Endothelial cell of umbilical vein (primary cell): ENCODE data around the gene EML6. TPM values are rescaled to one million over a fixed set of nuclear protein-coding genes. Genes with fewer than 3 reads are reported as not detected.

Source experiments
- BruUV-seq: library from RNA; stranded (reverse); fragments of 400-500 nt; replicated peaks from 2 replicates; lab custom pipeline; 2021; lab: Mats Ljungman, UMichigan
- CTCF ChIA-PET: fragments of 300-600, 350-600 bp; sonication (Branson Sonifier 250); formaldehyde crosslinking; loops from one replicate; lab custom pipeline; 2021; ENCODE audit warnings: antibody characterized with exemption, inconsistent platforms; lab: Charles Lee
- POLR2A ChIA-PET: fragments of 300-600, 350-600 bp; sonication (Branson Sonifier 250); formaldehyde crosslinking; loops from one replicate; lab custom pipeline; 2021; ENCODE audit warnings: antibody characterized with exemption, inconsistent platforms; lab: Charles Lee
- DNase-seq: peaks from one replicate; pipeline ENCODE4 v3.0.0-alpha.2; 2011; ENCODE audit warnings: low read depth, low spot score
- FAIRE-seq: peaks from 2 replicates; lab custom pipeline; 2011; peaks lifted over from hg19 to GRCh38; lab: Jason Lieb, UNC
- H2AFZ ChIP-seq: 2 replicates; pipeline ENCODE4 v1.6.0; 2012; ENCODE audit warnings: low read depth, low read length, control low read depth, inconsistent platforms
- H3K27ac ChIP-seq: 2 replicates; pipeline ENCODE4 v1.5.1; 2011; ENCODE audit warnings: low read depth, mild to moderate bottlenecking, control low read depth, low read length, moderate library complexity; ENCODE audit not compliant: insufficient read depth
- H3K27me3 ChIP-seq, 2 experiments: 2 replicates each; pipeline versions ENCODE4 v1.6.0 to v1.6.1; 2011; ENCODE audit warnings: low read length in 2 of 2, mixed read lengths in 1 of 2; ENCODE audit not compliant: control insufficient read depth in 2 of 2, insufficient read depth in 2 of 2
- H3K36me3 ChIP-seq, 2 experiments: 2 replicates in 1 of 2; 3 replicates in 1 of 2; pipeline ENCODE4 v1.5.1; 2011; ENCODE audit warnings: low read length in 2 of 2, mild to moderate bottlenecking in 1 of 2, moderate library complexity in 1 of 2; ENCODE audit not compliant: control insufficient read depth in 2 of 2, insufficient read depth in 2 of 2; ENCODE audit errors: extremely low read depth in 1 of 2
- H3K4me1 ChIP-seq: 3 replicates; pipeline ENCODE4 v1.5.1; 2011; ENCODE audit warnings: mild to moderate bottlenecking, low read length; ENCODE audit not compliant: control insufficient read depth, insufficient read depth; ENCODE audit errors: extremely low read depth
- H3K4me2 ChIP-seq: 2 replicates; pipeline ENCODE4 v1.6.1; 2011; ENCODE audit warnings: low read length, control low read depth, mixed read lengths; ENCODE audit not compliant: insufficient read depth
- H3K4me3 ChIP-seq, 3 experiments: fragments of 200-600 bp in 1 of 3; sonication (generic), shearing (Covaris generic) in 1 of 3; replicated peaks in 1 of 3; 2 replicates each; pipeline ENCODE4 v1.5.1; 2011 to 2016; ENCODE audit warnings: control low read depth in 3 of 3, low read length in 3 of 3, mild to moderate bottlenecking in 2 of 3, inconsistent platforms in 1 of 3, low read depth in 1 of 3, moderate library complexity in 1 of 3; ENCODE audit not compliant: insufficient read depth in 1 of 3
- H3K79me2 ChIP-seq: 2 replicates; pipeline ENCODE4 v1.6.0; 2012; ENCODE audit warnings: low read length, inconsistent platforms; ENCODE audit not compliant: control insufficient read depth, insufficient read depth
- H3K9ac ChIP-seq: replicated peaks from 2 replicates; pipeline ENCODE3; 2011; ENCODE audit warnings: low read length, control low read depth; ENCODE audit not compliant: insufficient read depth; ENCODE audit errors: extremely low read depth
- H3K9me1 ChIP-seq: replicated peaks from 3 replicates; pipeline ENCODE4 v1.6.0; 2011; ENCODE audit warnings: mild to moderate bottlenecking, low read length; ENCODE audit not compliant: control insufficient read depth, insufficient read depth; ENCODE audit errors: extremely low read depth
- H3K9me3 ChIP-seq: replicated peaks from 2 replicates; pipeline ENCODE4 v1.5.1; 2012; ENCODE audit warnings: low read length, inconsistent platforms; ENCODE audit not compliant: control insufficient read depth, insufficient read depth
- H4K20me1 ChIP-seq: replicated peaks from 2 replicates; pipeline ENCODE3; 2011; ENCODE audit warnings: mild to moderate bottlenecking, low read length; ENCODE audit not compliant: control insufficient read depth, insufficient read depth; ENCODE audit errors: extremely low read depth
- CTCF ChIP-seq, 2 donors: IDR thresholded peaks; 1 replicate in 1 of 2; 2 replicates in 1 of 2; pipeline ENCODE4 v1.5.1; 2011; ENCODE audit warnings: low read length in 2 of 2, mild to moderate bottlenecking in 2 of 2, moderate library complexity in 2 of 2, control low read depth in 1 of 2, inconsistent platforms in 1 of 2, low read depth in 1 of 2; ENCODE audit not compliant: insufficient read depth in 1 of 2; ENCODE audit errors: extremely low read depth in 1 of 2
- EZH2 ChIP-seq: IDR thresholded peaks from 2 replicates; pipeline ENCODE4 v1.6.1; 2012; ENCODE audit warnings: borderline replicate concordance, low read depth, mild to moderate bottlenecking, moderate library complexity, low read length, inconsistent platforms; ENCODE audit not compliant: severe bottlenecking
- FOS ChIP-seq: IDR thresholded peaks from 2 replicates; pipeline ENCODE4 v1.6.1; 2011; ENCODE audit warnings: mild to moderate bottlenecking, low read length, moderate library complexity, borderline replicate concordance; ENCODE audit not compliant: insufficient read depth
- GATA2 ChIP-seq: IDR thresholded peaks from 2 replicates; pipeline ENCODE4 v1.7.0; 2011; ENCODE audit warnings: low read depth, mild to moderate bottlenecking, moderate library complexity, mixed read lengths, low read length; ENCODE audit not compliant: insufficient read length, insufficient read depth
- JUN ChIP-seq: IDR thresholded peaks from 2 replicates; pipeline ENCODE4 v1.6.1; 2011; ENCODE audit warnings: borderline replicate concordance, low read depth; ENCODE audit not compliant: insufficient read length, insufficient read depth
- MAX ChIP-seq: IDR thresholded peaks from 2 replicates; pipeline ENCODE4 v1.6.1; 2011; ENCODE audit not compliant: insufficient read depth, insufficient read length
- MYC ChIP-seq: IDR thresholded peaks from one replicate; pipeline ENCODE4 v1.6.1; 2011; ENCODE audit warnings: mild to moderate bottlenecking, low read depth, low read length
- POLR2A ChIP-seq: IDR thresholded peaks from 2 replicates; pipeline ENCODE4 v1.6.1; 2012; ENCODE audit warnings: low read depth, mild to moderate bottlenecking, control low read depth, low read length
- POLR2AphosphoS5 ChIP-seq: IDR thresholded peaks from 2 replicates; pipeline ENCODE4 v1.6.1; 2012; ENCODE audit warnings: low read depth, mild to moderate bottlenecking, control low read depth, low read length, moderate library complexity; ENCODE audit not compliant: insufficient read depth
- dilution Hi-C: fragments of 300-500 bp; cut with MboI; formaldehyde crosslinking; loops from one replicate; pipeline ENCODE4 v1.15.0; 2019; ENCODE audit warnings: low sequenced_read_pairs; ENCODE audit not compliant: extremely low pct_ligation_motif_present
- intact Hi-C: fragments of 100-400 bp; cut with micrococcal nuclease; formaldehyde crosslinking; loops from one replicate; pipeline ENCODE4 v1.10.0; 2022
- polyA plus RNA-seq, 4 experiments: library from polyadenylated mRNA; depleted of rRNA in 3 of 4; stranded (reverse) in 3 of 4; unstranded in 1 of 4; fragments of >200 nt; gene quantifications; 2 replicates each; pipeline versions ENCODE4 v1.2.1 to v1.2.3, GENCODE V29; 2011 to 2012; ENCODE audit warnings: missing spikeins in 1 of 4
- total RNA-seq: library from RNA; stranded (reverse); gene quantifications from 2 replicates; pipeline ENCODE4 v1.2.3, GENCODE V29; 2021

The EML6 gene
- total and polyA plus RNA-seq, 2 donors (not counting 3 experiments of a cell fraction or from before 2014, with no cell fraction given), result 0.79 to 2.1 TPM

- H2AFZ ChIP-seq, result no peak overlapping the region
- dilution Hi-C loops, result no loop called here
- FAIRE-seq (no peak), DNase-seq (no peak)
- no peak overlapping the region for H3K4me3 ChIP-seq
- ChIA-PET POLR2A (no interaction called here), CTCF (no interaction called here)
- H4K20me1 ChIP-seq, result no peaks in the 10 kb centered on the region
- no peaks in the 10 kb centered on the region for H3K9me1 ChIP-seq
- H3K27ac ChIP-seq, result no peak overlapping the region
- H3K79me2 ChIP-seq, result no peaks in the 10 kb centered on the region
- H3K4me1 ChIP-seq, result peaks cover 12% of the 10 kb centered on the region
- no peaks in the 10 kb centered on the region for H3K36me3 ChIP-seq
- TF ChIP-seq GATA2 (no peak), EZH2 (no peak), MYC (no peak)
- no peaks in the 10 kb centered on the region for H3K27me3 ChIP-seq
- no peaks in the 10 kb centered on the region for H3K9me3 ChIP-seq
- BruUV-seq, result no TSS peak
- no peak overlapping the region for H3K4me2 ChIP-seq
- intact Hi-C loops, result no loop called here
- no peak overlapping the region for H3K9ac ChIP-seq
Measured at GRCh38 chr2:54962511-54962910, 239.0 kb downstream of the EML6 start.

GRCh38 chr2:54962935-54963440 is 239.5 kb downstream of the EML6 start:
- no peaks in the 10 kb centered on the region for H3K9me1 ChIP-seq
- POLR2A ChIA-PET, result no interaction called here
- H3K27me3 ChIP-seq, result no peaks in the 10 kb centered on the region
- no peak overlapping the region for H3K4me3 ChIP-seq
- H3K9ac ChIP-seq, result no peak overlapping the region
- no peaks in the 10 kb centered on the region for H4K20me1 ChIP-seq
- BruUV-seq, result no TSS peak
- no peaks in the 10 kb centered on the region for H3K9me3 ChIP-seq
- H3K4me1 ChIP-seq, result peaks cover 12% of the 10 kb centered on the region
- H2AFZ ChIP-seq, result no peak overlapping the region
- FAIRE-seq (no peak), DNase-seq (no peak)
- H3K27ac ChIP-seq, result no peak overlapping the region
- no peaks in the 10 kb centered on the region for H3K79me2 ChIP-seq
- CTCF ChIA-PET, result interaction anchor here (1.8 kb wide), 1 partner anchor 214 kb away, joined by 4 read pairs; no protein-coding TSS in a partner anchor
- intact Hi-C loops (no loop called here), dilution Hi-C loops (no loop called here)
- TF ChIP-seq CTCF (IDR thresholded peaks at IDR 0.05; ENCODE audit: extremely low read depth in 1 of 2, insufficient read depth in 1 of 2, low read depth in 1 of 2, low read length in 2 of 2) (no peak), POLR2AphosphoS5 (no peak), POLR2A (no peak), FOS (no peak), MYC (no peak), EZH2 (no peak), GATA2 (no peak), JUN (no peak), MAX (no peak)
- no peaks in the 10 kb centered on the region for H3K36me3 ChIP-seq
- no peak overlapping the region for H3K4me2 ChIP-seq
